Keratinocyte (primary cell): ENCODE data around the gene CRYGS. TPM values are rescaled to one million over a fixed set of nuclear protein-coding genes. Genes with fewer than 3 reads are reported as not detected.

Source experiments
- DNase-seq: peaks from one replicate; pipeline ENCODE4 v3.0.0-alpha.2; 2011; ENCODE audit warnings: low read depth, missing footprints, low spot score
- FAIRE-seq: peaks from 2 replicates; lab custom pipeline; 2011; peaks lifted over from hg19 to GRCh38; lab: Jason Lieb, UNC
- H2AFZ ChIP-seq: 2 replicates; pipeline ENCODE4 v1.6.0; 2012; ENCODE audit warnings: low read length, control low read depth, inconsistent platforms; ENCODE audit not compliant: control insufficient read depth
- H3K27ac ChIP-seq: 2 replicates; pipeline ENCODE4 v1.5.1; 2011; ENCODE audit warnings: low read length; ENCODE audit not compliant: control insufficient read depth, insufficient read depth
- H3K27me3 ChIP-seq: 3 replicates; pipeline ENCODE4 v1.6.0; 2011; ENCODE audit warnings: low read length; ENCODE audit not compliant: control insufficient read depth, insufficient read depth; ENCODE audit errors: extremely low read depth
- H3K36me3 ChIP-seq, 2 experiments: 2 replicates in 1 of 2; 3 replicates in 1 of 2; pipeline ENCODE4 v1.5.1; 2011; ENCODE audit warnings: low read length in 2 of 2, mild to moderate bottlenecking in 1 of 2; ENCODE audit not compliant: control insufficient read depth in 2 of 2, insufficient read depth in 2 of 2; ENCODE audit errors: extremely low read depth in 1 of 2
- H3K4me1 ChIP-seq: 3 replicates; pipeline ENCODE4 v1.5.1; 2011; ENCODE audit warnings: low read length; ENCODE audit not compliant: control insufficient read depth, insufficient read depth; ENCODE audit errors: extremely low read depth
- H3K4me2 ChIP-seq: 3 replicates; pipeline ENCODE4 v1.6.0; 2011; ENCODE audit warnings: low read depth, low read length; ENCODE audit not compliant: control insufficient read depth, insufficient read depth; ENCODE audit errors: extremely low read depth
- H3K4me3 ChIP-seq, 3 experiments: fragments of 200-600 bp in 1 of 3; sonication (generic) in 1 of 3; 2 replicates in 2 of 3; 3 replicates in 1 of 3; pipeline ENCODE4 v1.5.1; 2011 to 2016; ENCODE audit warnings: low read length in 3 of 3, mild to moderate bottlenecking in 3 of 3, control low read depth in 2 of 3, inconsistent platforms in 1 of 3, low read depth in 1 of 3, mixed read lengths in 1 of 3, mixed run types in 1 of 3, moderate library complexity in 1 of 3; ENCODE audit not compliant: control insufficient read depth in 2 of 3, insufficient read depth in 2 of 3; ENCODE audit errors: extremely low read depth in 1 of 3
- H3K79me2 ChIP-seq: 2 replicates; pipeline ENCODE4 v1.6.0; 2012; ENCODE audit warnings: low read length; ENCODE audit not compliant: control insufficient read depth, insufficient read depth
- H3K9ac ChIP-seq: 3 replicates; pipeline ENCODE4 v1.6.0; 2011; ENCODE audit warnings: low read length; ENCODE audit not compliant: control insufficient read depth, insufficient read depth; ENCODE audit errors: extremely low read depth
- H3K9me1 ChIP-seq: 3 replicates; pipeline ENCODE4 v1.6.0; 2011; ENCODE audit warnings: low read length; ENCODE audit not compliant: control insufficient read depth, insufficient read depth; ENCODE audit errors: extremely low read depth
- H3K9me3 ChIP-seq: 2 replicates; pipeline ENCODE4 v1.5.1; 2012; ENCODE audit warnings: low read depth, low read length; ENCODE audit not compliant: control insufficient read depth
- H4K20me1 ChIP-seq: 3 replicates; pipeline ENCODE4 v1.6.0; 2011; ENCODE audit warnings: low read length; ENCODE audit not compliant: control insufficient read depth, insufficient read depth; ENCODE audit errors: extremely low read depth
- EZH2 ChIP-seq: IDR thresholded peaks from one replicate; pipeline ENCODE4 v1.6.1; 2012; ENCODE audit warnings: inconsistent platforms, mild to moderate bottlenecking, low read length, moderate library complexity
- dilution Hi-C: fragments of 300-500 bp; cut with MboI; formaldehyde crosslinking; loops from one replicate; pipeline ENCODE4 v1.7.0; 2020; ENCODE audit warnings: low sequenced_read_pairs; ENCODE audit not compliant: extremely low pct_ligation_motif_present
- polyA plus RNA-seq, 5 experiments: library from polyadenylated mRNA; depleted of rRNA in 3 of 5; stranded (reverse) in 3 of 5; stranded (forward) in 1 of 5; unstranded in 1 of 5; fragments of >200 nt; gene quantifications; 1 replicate in 1 of 5; 2 replicates in 3 of 5; 3 replicates in 1 of 5; pipeline versions ENCODE4 v1.2.1 to v1.2.3, GENCODE V29; 2011 to 2012; ENCODE audit warnings: missing spikeins in 2 of 5, low read depth in 1 of 5, low replicate concordance in 1 of 5
- TF ChIP-seq, protein P1 (sequence below), 3 experiments: IDR thresholded peaks in 1 of 3; conservative IDR thresholded peaks in 1 of 3; optimal IDR thresholded peaks in 1 of 3; 2 replicates in 2 of 3; 3 replicates in 1 of 3; pipeline versions ENCODE3 to v1.5.1; 2011; ENCODE audit warnings: low read length in 3 of 3, mild to moderate bottlenecking in 3 of 3, moderate library complexity in 2 of 3, control low read depth in 1 of 3, inconsistent platforms in 1 of 3; ENCODE audit not compliant: insufficient read depth in 2 of 3; ENCODE audit errors: extremely low read depth in 1 of 3

CRYGS gene
- polyA plus RNA-seq, 1 donor (not counting 4 experiments of a cell fraction or from before 2014, with no cell fraction given), result 3.4 TPM

DNA sequence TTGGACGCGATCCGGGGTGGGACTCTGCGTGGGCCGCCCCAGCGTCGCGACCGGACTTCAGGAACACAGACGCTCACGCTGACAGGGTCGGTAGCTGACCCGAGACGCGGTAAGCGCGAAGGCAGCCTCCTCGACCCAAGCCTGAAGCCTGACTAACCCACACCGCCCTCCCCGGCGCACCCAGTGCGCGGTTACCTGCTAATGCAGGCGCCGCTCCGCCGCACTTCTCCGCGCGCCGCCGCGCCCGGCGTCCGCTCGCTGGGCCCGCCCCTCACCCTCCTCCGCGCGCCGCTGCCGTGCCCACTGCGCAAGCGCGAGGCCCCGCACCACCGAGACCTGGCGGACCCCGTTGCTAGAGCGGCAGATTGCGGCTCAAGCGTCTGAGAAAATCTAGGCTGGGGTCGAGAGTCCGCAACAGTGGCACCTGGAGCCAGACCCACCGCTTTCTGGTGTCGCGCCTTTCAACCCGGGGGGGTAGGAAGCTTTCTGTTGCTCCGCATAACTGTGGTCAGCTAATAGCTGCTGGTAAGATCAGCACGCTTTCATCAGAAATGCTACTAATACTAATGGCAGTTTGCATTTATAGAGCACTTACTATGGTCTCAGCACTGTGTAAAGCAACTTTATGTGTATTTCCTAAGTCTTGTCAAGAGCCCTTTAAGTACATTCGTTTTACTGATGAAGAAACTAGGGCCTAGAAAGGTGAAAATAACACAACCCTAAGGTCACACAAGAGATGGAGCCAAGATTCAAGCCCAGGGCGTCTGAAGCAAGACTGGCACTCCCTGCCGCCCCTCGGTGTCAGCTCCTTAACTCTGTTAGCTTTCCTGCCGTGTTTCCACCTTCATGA lies 23.1 kb upstream of the CRYGS start, which contains the start of gene TBCCD1:
Gene TBCCD1, minus strand, starts transcription at position 268 of the 850 bp plus-strand sequence. CDS start 3,010 bp downstream, outside the sequence.
- H3K9ac ChIP-seq, result peak within 1 kb of the TSS; percentile 91
- H3K9me3 ChIP-seq, result no peaks in the 10 kb centered on the region
- H3K36me3 ChIP-seq, result peaks cover 0 to 2% of the 10 kb centered on the region in 2 experiments
- H3K4me2 ChIP-seq, result peak within 1 kb of the TSS; percentile 94
- TF ChIP-seq, protein P1, sequence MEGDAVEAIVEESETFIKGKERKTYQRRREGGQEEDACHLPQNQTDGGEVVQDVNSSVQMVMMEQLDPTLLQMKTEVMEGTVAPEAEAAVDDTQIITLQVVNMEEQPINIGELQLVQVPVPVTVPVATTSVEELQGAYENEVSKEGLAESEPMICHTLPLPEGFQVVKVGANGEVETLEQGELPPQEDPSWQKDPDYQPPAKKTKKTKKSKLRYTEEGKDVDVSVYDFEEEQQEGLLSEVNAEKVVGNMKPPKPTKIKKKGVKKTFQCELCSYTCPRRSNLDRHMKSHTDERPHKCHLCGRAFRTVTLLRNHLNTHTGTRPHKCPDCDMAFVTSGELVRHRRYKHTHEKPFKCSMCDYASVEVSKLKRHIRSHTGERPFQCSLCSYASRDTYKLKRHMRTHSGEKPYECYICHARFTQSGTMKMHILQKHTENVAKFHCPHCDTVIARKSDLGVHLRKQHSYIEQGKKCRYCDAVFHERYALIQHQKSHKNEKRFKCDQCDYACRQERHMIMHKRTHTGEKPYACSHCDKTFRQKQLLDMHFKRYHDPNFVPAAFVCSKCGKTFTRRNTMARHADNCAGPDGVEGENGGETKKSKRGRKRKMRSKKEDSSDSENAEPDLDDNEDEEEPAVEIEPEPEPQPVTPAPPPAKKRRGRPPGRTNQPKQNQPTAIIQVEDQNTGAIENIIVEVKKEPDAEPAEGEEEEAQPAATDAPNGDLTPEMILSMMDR (optimal IDR thresholded peaks at IDR 0.05 in 1 of 3, IDR thresholded peaks at IDR 0.05 in 1 of 3, conservative IDR thresholded peaks at IDR 0.05 in 1 of 3; ENCODE audit: extremely low read depth in 1 of 3, insufficient read depth in 2 of 3, low read length in 3 of 3), result no peak
- TF ChIP-seq EZH2, result no peak
- peaks cover 2% of the 10 kb centered on the region for H3K9me1 ChIP-seq
- H4K20me1 ChIP-seq, result no peaks in the 10 kb centered on the region
- peaks cover 14% of the 10 kb centered on the region for H3K4me1 ChIP-seq
- H2AFZ ChIP-seq, result peak within 1 kb of the TSS; percentile 95
- H3K27me3 ChIP-seq, result no peaks in the 10 kb centered on the region
- H3K79me2 ChIP-seq, result peaks cover 31% of the 10 kb centered on the region
- peak within 1 kb of the TSS; percentile 82 to 94 (median 84) for H3K4me3 ChIP-seq
- dilution Hi-C loops, result no loop called here
- FAIRE-seq, result no peak
- peak within 1 kb of the TSS; percentile 88 for H3K27ac ChIP-seq
- DNase-seq, result peak; percentile 50

DNA sequence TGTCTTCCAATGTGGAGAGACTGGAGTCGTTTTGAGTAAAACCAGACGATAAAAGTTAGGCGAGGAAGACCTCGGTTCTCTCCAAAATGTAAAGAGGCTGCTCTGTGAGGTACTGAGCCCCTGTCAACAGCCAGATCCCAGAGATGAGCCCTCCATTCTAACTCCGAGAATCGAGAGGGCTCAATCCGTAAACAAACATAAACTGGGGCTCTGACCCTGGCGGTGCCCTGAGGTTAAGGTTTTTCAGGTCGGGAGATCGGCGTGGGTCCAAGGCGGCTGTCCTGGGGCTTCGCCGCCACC lies 22.5 kb upstream of the CRYGS start:
- peak overlapping the region; percentile 91 for H3K9ac ChIP-seq
- dilution Hi-C loops, result no loop called here
- H3K4me3 ChIP-seq, result peak overlapping the region; percentile 82 to 94 (median 84)
- FAIRE-seq (no peak), DNase-seq (no peak)
- H3K27me3 ChIP-seq, result no peaks in the 10 kb centered on the region
- H3K27ac ChIP-seq, result peak overlapping the region; percentile 88
- H2AFZ ChIP-seq, result peak overlapping the region; percentile 95
- peaks cover 14% of the 10 kb centered on the region for H3K4me1 ChIP-seq
- peaks cover 2% of the 10 kb centered on the region for H3K9me1 ChIP-seq
- peaks cover 2 to 5% of the 10 kb centered on the region in 2 experiments for H3K36me3 ChIP-seq
- no peak for TF ChIP-seq EZH2
- TF ChIP-seq, protein P1 (optimal IDR thresholded peaks at IDR 0.05 in 1 of 3, IDR thresholded peaks at IDR 0.05 in 1 of 3, conservative IDR thresholded peaks at IDR 0.05 in 1 of 3; ENCODE audit: extremely low read depth in 1 of 3, insufficient read depth in 2 of 3, low read length in 3 of 3), result no peak
- peaks cover 30% of the 10 kb centered on the region for H3K79me2 ChIP-seq
- no peaks in the 10 kb centered on the region for H4K20me1 ChIP-seq
- H3K9me3 ChIP-seq, result no peaks in the 10 kb centered on the region
- peak overlapping the region; percentile 66 for H3K4me2 ChIP-seq
